HG03135 (cell line): ENCODE results near the gene LRP8.

ENCODE experiments used
- ATAC-seq: cut with Tn5 transposase; IDR thresholded peaks from one replicate; pipeline ENCODE4 v1.9.1; 2021; ENCODE audit warnings: mild to moderate bottlenecking, moderate library complexity; ENCODE audit not compliant: unreplicated experiment

LRP8 gene

GRCh38 chr1:53328009-53328461 is at the start of gene LRP8:
TSS of gene LRP8 (minus strand) at chr1:53328070. CDS start at chr1:53327912, 158 bp downstream.
- ATAC-seq: peak; percentile 37

GRCh38 chr1:53377438-53377841 is 49.6 kb upstream of the LRP8 start:
- ATAC-seq: no peak

GRCh38 chr1:53376742-53377437 is 49.0 kb upstream of the LRP8 start:
- ATAC-seq: no peak

GRCh38 chr1:53376041-53376461 is 48.2 kb upstream of the LRP8 start:
- no peak for ATAC-seq

GRCh38 chr1:53375440-53375839 is 47.6 kb upstream of the LRP8 start:
- no peak for ATAC-seq

GRCh38 chr1:53373246-53373645 is 45.4 kb upstream of the LRP8 start:
- ATAC-seq: no peak

GRCh38 chr1:53372501-53372951 is 44.7 kb upstream of the LRP8 start:
- ATAC-seq: no peak

- ATAC-seq: no peak
Observed at GRCh38 chr1:53371851-53372250, 44.0 kb upstream of the LRP8 start.

GRCh38 chr1:53371121-53371666 is 43.3 kb upstream of the LRP8 start:
- no peak for ATAC-seq

- no peak for ATAC-seq
Observed at GRCh38 chr1:53370369-53370961, 42.6 kb upstream of the LRP8 start.

GRCh38 chr1:53369761-53370160 is 41.9 kb upstream of the LRP8 start:
- no peak for ATAC-seq

- ATAC-seq: no peak
Observed at GRCh38 chr1:53369034-53369750, 41.3 kb upstream of the LRP8 start.

- no peak for ATAC-seq
Observed at GRCh38 chr1:53368314-53369033, 40.6 kb upstream of the LRP8 start.

GRCh38 chr1:53367503-53368313 is 39.8 kb upstream of the LRP8 start:
- ATAC-seq: peak; percentile 88

- ATAC-seq: no peak
Observed at GRCh38 chr1:53366901-53367502, 39.1 kb upstream of the LRP8 start.

- ATAC-seq: no peak
Observed at GRCh38 chr1:53365437-53366063, 37.7 kb upstream of the LRP8 start.

GRCh38 chr1:53362851-53363642 is 35.2 kb upstream of the LRP8 start:
- no peak for ATAC-seq

GRCh38 chr1:53362270-53362669 is 34.4 kb upstream of the LRP8 start:
- ATAC-seq: no peak
